ENCODE measurements around the gene DOCK1.

Gene DOCK1

DNA sequence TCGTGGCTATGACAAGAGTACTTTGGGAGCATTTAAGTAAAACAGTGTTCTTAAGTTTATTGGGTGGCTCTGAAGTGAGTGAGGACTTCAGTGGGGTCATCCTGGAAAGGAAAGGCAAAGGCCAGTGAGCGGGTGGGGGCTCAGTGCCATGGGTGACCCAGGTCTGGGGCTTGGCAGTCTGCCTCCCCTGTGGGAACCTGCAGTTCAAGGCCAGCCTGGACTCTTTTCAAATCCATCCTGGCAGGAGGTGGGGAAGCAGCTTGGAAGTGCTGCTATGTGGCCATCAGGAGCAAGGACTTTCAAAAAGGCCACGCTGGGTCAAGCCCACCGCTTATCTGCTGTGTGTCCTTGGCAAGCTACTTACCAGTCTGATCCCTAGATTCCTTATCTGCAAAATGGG lies 495.0 kb downstream of the DOCK1 start:
- Histone ChIP-seq H3K36me3 (ENCODE audit: control insufficient read depth, insufficient read depth, low read length) (no peaks in the 10 kb centered on the region), H3K27me3 (ENCODE audit: control insufficient read depth, insufficient read depth, low read length) (no peaks in the 10 kb centered on the region), H3K4me1 (ENCODE audit: control insufficient read depth, insufficient read depth, low read length) (no peaks in the 10 kb centered on the region), H3K4me3 (ENCODE audit: low read length) (no peak overlapping the region), H3K27ac (ENCODE audit: low read depth, low read length) (no peak overlapping the region), H3K9ac (ENCODE audit: low read length) (no peak overlapping the region)

DNA sequence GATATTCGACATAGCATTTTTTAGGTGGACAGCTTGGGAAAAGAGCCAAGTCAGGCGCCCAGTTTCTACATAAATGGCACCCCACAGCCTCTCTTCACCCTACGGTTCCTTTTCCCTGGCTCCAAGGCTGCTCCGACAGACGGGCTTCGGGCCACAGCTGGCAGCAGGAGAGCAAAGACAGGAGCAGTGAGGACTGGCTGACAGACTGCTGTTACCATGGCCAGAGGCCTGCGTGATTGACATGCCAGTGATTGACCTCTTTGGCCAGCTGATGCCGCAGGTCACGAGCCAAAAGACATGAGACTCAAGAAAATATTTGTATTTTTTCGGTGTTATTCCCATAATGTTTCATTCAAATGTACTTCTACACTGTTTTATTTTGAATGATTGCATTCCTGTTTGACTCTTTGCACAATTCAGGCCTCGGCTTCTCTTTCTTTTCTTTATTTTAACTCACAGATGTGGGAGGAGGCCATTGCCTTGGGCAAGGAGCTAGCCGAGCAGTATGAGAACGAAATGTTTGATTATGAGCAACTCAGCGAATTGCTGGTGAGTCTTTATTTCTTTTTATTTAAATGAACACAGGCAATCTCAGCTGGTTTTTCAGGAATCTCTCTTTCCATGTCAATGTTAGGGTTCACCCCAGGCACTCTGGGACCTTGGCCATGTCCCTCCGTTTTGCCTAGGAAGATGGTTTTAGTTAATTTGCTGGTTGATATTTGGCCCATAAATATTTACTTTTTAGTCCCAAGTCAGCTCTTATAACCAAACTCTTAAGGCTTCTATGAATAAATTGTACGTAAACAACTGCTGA lies 497.6 kb downstream of the DOCK1 start:
- Histone ChIP-seq H3K4me1 (ENCODE audit: control insufficient read depth, insufficient read depth, low read length) (no peaks in the 10 kb centered on the region), H3K9ac (ENCODE audit: low read length) (no peak overlapping the region), H3K27ac (ENCODE audit: low read depth, low read length) (no peak overlapping the region), H3K27me3 (ENCODE audit: control insufficient read depth, insufficient read depth, low read length) (no peaks in the 10 kb centered on the region), H3K36me3 (ENCODE audit: control insufficient read depth, insufficient read depth, low read length) (no peaks in the 10 kb centered on the region), H3K4me3 (ENCODE audit: low read length) (no peak overlapping the region)

DNA sequence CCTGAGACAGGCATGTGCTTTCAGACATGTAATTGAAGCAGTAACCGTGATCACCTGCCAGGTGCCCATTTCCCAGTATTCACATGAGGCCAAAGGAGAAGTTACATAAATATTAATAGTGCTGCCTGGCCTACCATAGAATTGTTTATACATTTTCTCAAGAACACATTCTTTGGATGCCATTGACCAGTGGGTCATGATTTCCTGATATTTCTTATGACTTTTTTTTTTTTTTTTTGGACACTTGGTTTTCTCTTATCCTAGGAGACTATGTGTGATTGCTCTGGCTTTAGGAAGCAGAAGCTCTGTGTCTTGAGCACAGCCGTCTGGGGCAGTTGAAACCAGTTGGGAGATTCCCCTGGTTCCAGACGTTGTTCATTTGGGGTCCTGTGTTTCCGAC lies 500.0 kb downstream of the DOCK1 start:
- no peaks in the 10 kb centered on the region for H3K4me1 ChIP-seq (ENCODE audit: control insufficient read depth, insufficient read depth, low read length)
- H3K9ac ChIP-seq (ENCODE audit: low read length), result no peak overlapping the region
- H3K27me3 ChIP-seq (ENCODE audit: control insufficient read depth, insufficient read depth, low read length), result no peaks in the 10 kb centered on the region
- peaks cover 2% of the 10 kb centered on the region for H3K36me3 ChIP-seq (ENCODE audit: control insufficient read depth, insufficient read depth, low read length)
- no peak overlapping the region for H3K27ac ChIP-seq (ENCODE audit: low read depth, low read length)
- H3K4me3 ChIP-seq (ENCODE audit: low read length), result no peak overlapping the region

DNA sequence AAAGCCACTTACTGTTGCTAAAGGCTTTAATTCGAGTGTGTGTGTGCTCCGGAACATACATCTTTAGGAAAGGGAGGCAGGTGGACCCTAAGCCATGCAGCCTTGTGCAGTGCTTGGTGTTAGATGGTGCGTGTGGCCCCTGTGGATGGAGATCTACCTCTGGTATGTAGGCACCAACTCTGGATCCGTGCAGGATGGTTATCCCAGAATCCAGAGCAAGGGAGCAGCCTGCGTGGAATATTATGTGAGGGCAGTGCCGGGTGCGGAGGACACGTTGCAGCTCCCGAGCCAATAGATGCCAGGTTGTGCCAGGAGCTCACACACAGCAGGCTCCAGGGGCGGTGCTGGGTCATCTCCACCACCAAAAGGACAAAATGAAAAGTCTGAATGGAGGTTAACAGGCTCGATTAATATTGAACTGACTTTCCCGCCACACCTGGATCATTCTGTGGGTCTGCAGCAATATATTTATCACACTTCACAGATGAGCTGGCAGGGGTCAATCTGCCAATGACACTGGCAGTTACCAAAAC lies 500.9 kb downstream of the DOCK1 start:
- Histone ChIP-seq H3K36me3 (ENCODE audit: control insufficient read depth, insufficient read depth, low read length) (peaks cover 2% of the 10 kb centered on the region), H3K9ac (ENCODE audit: low read length) (no peak overlapping the region), H3K4me1 (ENCODE audit: control insufficient read depth, insufficient read depth, low read length) (no peaks in the 10 kb centered on the region), H3K27ac (ENCODE audit: low read depth, low read length) (no peak overlapping the region), H3K4me3 (ENCODE audit: low read length) (no peak overlapping the region), H3K27me3 (ENCODE audit: control insufficient read depth, insufficient read depth, low read length) (no peaks in the 10 kb centered on the region)

DNA sequence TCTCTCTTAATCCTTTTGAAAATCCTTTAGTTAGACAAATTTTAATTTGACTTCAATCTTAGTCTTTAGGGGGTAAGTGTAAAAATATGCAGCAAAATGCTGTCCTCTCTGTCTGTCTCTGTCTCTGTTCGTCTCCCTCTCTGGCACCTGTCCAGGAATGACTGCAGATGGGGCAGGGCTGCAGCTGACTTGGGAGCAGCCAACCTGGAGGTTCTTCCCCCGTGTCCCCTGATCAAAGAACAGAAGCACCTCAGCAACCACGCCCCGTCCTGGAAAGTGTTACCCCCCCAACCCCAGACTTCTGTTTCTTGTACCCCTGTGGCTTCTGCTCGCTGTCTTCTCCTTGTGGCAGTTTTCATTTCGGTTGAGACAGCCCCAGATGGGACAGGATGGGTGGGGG lies 502.3 kb downstream of the DOCK1 start:
- Histone ChIP-seq H3K4me1 (ENCODE audit: control insufficient read depth, insufficient read depth, low read length) (no peaks in the 10 kb centered on the region), H3K36me3 (ENCODE audit: control insufficient read depth, insufficient read depth, low read length) (peaks cover 2% of the 10 kb centered on the region), H3K27ac (ENCODE audit: low read depth, low read length) (no peak overlapping the region), H3K27me3 (ENCODE audit: control insufficient read depth, insufficient read depth, low read length) (no peaks in the 10 kb centered on the region), H3K9ac (ENCODE audit: low read length) (no peak overlapping the region), H3K4me3 (ENCODE audit: low read length) (no peak overlapping the region)

DNA sequence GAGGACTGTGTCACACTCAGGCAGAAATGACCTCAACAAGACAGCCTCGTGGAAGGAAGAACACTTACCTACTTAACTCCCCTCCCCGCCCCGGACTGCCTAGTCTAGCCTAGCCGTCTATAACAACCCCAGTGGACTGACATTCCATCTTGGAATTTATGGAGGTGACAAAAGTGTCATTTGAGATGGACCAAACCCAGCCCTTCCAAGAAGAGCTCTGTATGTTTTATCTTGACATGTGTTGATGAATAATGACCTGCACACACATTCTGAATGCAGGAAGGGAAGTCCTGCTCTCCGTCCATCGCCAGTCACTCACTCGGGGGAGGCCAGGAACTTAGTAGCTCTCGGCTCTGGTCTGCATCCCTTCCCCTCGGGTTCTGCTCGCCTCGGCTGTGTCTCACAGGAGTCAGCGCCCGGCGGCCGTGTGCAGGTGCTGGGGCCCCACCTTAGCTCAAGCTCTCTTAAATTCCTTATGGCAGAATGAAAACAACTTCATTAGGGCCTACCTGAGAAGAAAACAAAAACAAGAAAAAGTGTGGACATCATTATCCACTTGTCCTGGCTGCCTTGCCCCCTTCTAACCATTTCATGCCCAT lies 503.0 kb downstream of the DOCK1 start:
- H3K36me3 ChIP-seq (ENCODE audit: control insufficient read depth, insufficient read depth, low read length), result peaks cover 2% of the 10 kb centered on the region

DNA sequence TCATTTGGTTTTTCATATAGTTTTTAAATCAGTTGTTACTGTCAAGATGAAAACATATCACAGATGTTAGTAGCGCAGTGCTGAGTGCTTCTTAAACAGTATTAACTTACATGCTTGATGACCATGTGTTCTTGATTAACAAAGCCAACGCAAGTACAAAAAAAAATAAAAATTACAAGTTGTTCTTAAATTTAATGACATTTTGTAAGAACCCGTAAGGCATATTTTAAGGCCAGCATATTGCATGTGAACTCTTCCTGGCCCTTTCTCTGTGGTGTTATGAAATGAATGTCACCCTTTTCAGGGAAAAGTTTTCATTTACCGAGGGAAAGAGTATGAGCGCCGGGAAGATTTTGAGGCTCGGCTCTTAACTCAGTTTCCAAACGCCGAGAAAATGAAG lies 503.5 kb downstream of the DOCK1 start:
- Histone ChIP-seq H3K9ac (ENCODE audit: low read length) (no peak overlapping the region), H3K27ac (ENCODE audit: low read depth, low read length) (no peak overlapping the region), H3K27me3 (ENCODE audit: control insufficient read depth, insufficient read depth, low read length) (no peaks in the 10 kb centered on the region), H3K4me3 (ENCODE audit: low read length) (no peak overlapping the region), H3K4me1 (ENCODE audit: control insufficient read depth, insufficient read depth, low read length) (no peaks in the 10 kb centered on the region), H3K36me3 (ENCODE audit: control insufficient read depth, insufficient read depth, low read length) (peaks cover 2% of the 10 kb centered on the region)

More for the DNA sequence above, 503.0 kb downstream of the DOCK1 start:
- Histone ChIP-seq H3K4me3 (ENCODE audit: low read length) (no peak overlapping the region), H3K27me3 (ENCODE audit: control insufficient read depth, insufficient read depth, low read length) (no peaks in the 10 kb centered on the region), H3K27ac (ENCODE audit: low read depth, low read length) (no peak overlapping the region), H3K9ac (ENCODE audit: low read length) (no peak overlapping the region), H3K4me1 (ENCODE audit: control insufficient read depth, insufficient read depth, low read length) (no peaks in the 10 kb centered on the region)

DNA sequence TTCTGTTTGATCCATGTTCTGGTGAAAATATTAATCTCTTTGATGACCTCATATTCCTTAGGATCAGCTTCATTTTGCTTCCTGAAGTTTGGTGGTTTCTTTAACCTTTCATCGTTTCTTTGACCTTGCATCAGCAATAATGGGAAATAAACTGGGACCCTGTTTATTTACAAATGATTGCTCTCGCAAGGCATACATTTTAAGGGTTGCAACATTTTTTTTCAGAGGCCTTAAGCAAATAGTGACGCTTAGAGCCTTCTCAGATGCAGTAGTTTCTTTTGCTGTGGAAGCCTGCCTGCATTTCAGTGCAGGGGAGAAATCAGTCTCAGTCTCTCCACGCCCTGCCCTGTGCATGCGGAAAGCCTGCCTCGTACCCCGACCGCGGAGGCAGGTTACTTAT lies 504.8 kb downstream of the DOCK1 start:
- Histone ChIP-seq H3K36me3 (ENCODE audit: control insufficient read depth, insufficient read depth, low read length) (peaks cover 2% of the 10 kb centered on the region), H3K4me1 (ENCODE audit: control insufficient read depth, insufficient read depth, low read length) (no peaks in the 10 kb centered on the region), H3K4me3 (ENCODE audit: low read length) (no peak overlapping the region), H3K9ac (ENCODE audit: low read length) (no peak overlapping the region), H3K27ac (ENCODE audit: low read depth, low read length) (no peak overlapping the region), H3K27me3 (ENCODE audit: control insufficient read depth, insufficient read depth, low read length) (no peaks in the 10 kb centered on the region)

DNA sequence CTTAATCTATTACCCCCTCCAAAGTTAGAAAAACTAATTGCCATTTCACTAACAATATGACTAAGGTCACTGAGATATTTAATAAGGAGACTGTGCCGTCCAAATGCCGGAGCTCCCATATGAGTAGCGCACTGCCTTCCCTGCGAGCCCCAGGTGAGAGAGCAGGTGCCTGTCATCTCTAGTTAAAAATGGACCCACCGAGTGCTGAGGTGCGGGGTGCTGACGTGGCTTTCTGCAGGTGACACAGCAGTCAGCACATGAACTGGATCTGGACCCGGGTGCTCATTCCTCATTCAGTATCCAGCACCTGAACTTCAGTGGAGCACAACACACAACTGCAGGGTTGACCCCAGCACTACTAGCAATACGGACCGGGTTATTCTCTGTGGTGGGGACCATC lies 505.8 kb downstream of the DOCK1 start:
- Histone ChIP-seq H3K9ac (ENCODE audit: low read length) (no peak overlapping the region), H3K36me3 (ENCODE audit: control insufficient read depth, insufficient read depth, low read length) (peaks cover 2% of the 10 kb centered on the region), H3K4me3 (ENCODE audit: low read length) (no peak overlapping the region), H3K4me1 (ENCODE audit: control insufficient read depth, insufficient read depth, low read length) (no peaks in the 10 kb centered on the region), H3K27me3 (ENCODE audit: control insufficient read depth, insufficient read depth, low read length) (no peaks in the 10 kb centered on the region), H3K27ac (ENCODE audit: low read depth, low read length) (no peak overlapping the region)

DNA sequence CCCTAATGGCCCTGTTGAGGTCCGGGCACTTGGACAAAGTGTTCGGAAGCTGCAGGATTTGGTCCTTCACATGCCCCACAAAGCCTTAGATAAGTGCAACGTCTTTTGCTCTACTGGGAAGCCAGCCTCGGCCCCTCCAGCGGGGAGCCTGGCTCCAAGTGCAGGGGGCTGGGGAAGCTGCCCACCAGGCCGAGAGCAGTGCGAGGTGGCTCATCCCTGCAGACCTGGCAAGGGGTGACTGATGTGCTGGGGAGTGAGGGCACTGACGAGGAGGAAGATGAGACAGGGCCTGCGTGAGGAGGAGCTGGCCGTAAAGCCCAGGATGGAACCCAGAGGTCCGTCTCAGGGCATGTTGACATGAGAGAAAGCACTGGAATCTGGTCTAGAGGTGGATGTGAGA lies 508.1 kb downstream of the DOCK1 start:
- Histone ChIP-seq H3K4me3 (ENCODE audit: low read length) (no peak overlapping the region), H3K36me3 (ENCODE audit: control insufficient read depth, insufficient read depth, low read length) (peaks cover 2% of the 10 kb centered on the region), H3K27me3 (ENCODE audit: control insufficient read depth, insufficient read depth, low read length) (no peaks in the 10 kb centered on the region), H3K27ac (ENCODE audit: low read depth, low read length) (no peak overlapping the region), H3K9ac (ENCODE audit: low read length) (no peak overlapping the region), H3K4me1 (ENCODE audit: control insufficient read depth, insufficient read depth, low read length) (no peaks in the 10 kb centered on the region)

DNA sequence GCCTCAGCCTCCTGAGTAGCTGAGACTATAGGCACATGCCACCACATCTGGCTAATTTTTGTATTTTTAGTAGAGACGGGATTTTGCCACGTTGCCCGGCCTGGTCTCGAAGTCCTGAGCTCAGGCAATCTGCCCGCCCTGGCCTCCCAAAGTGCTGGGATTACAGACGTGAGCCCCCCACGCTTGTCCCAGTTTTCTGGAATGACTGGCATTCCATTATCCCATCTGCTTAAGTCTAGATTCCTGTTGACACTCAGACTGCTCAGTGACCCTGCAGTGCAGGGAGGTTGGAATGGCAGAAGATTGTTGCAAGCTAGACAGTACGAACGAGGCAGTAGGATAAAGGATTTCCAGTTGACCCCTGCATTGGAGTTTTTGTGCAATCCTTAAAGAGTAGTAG lies 508.8 kb downstream of the DOCK1 start:
- Histone ChIP-seq H3K4me3 (ENCODE audit: low read length) (no peak overlapping the region), H3K4me1 (ENCODE audit: control insufficient read depth, insufficient read depth, low read length) (no peaks in the 10 kb centered on the region), H3K27ac (ENCODE audit: low read depth, low read length) (no peak overlapping the region), H3K9ac (ENCODE audit: low read length) (no peak overlapping the region), H3K36me3 (ENCODE audit: control insufficient read depth, insufficient read depth, low read length) (peaks cover 2% of the 10 kb centered on the region), H3K27me3 (ENCODE audit: control insufficient read depth, insufficient read depth, low read length) (no peaks in the 10 kb centered on the region)

DNA sequence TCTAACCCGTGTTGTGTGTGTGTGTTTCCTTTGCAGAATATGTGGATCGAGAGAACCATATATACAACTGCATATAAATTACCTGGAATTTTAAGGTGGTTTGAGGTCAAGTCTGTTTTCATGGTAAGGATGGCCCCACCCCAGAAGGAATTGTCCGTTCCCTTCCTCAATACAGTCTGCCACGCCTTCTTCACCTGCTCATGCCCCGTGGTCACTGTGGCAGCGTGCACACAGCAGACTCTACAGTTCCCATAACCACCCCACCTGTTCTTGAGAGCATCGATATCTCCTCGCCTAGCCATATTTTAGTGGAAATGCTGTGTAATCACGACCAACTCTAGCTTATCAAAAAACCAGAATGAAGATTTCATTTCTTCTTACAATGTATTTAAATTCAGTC lies 509.9 kb downstream of the DOCK1 start:
- H3K36me3 ChIP-seq (ENCODE audit: control insufficient read depth, insufficient read depth, low read length), result peaks cover 6% of the 10 kb centered on the region
- H3K27ac ChIP-seq (ENCODE audit: low read depth, low read length), result no peak overlapping the region
- no peaks in the 10 kb centered on the region for H3K4me1 ChIP-seq (ENCODE audit: control insufficient read depth, insufficient read depth, low read length)
- H3K27me3 ChIP-seq (ENCODE audit: control insufficient read depth, insufficient read depth, low read length), result no peaks in the 10 kb centered on the region
- no peak overlapping the region for H3K9ac ChIP-seq (ENCODE audit: low read length)
- no peak overlapping the region for H3K4me3 ChIP-seq (ENCODE audit: low read length)
